ENCODE results near the gene PDIA4.

The PDIA4 gene

DNA sequence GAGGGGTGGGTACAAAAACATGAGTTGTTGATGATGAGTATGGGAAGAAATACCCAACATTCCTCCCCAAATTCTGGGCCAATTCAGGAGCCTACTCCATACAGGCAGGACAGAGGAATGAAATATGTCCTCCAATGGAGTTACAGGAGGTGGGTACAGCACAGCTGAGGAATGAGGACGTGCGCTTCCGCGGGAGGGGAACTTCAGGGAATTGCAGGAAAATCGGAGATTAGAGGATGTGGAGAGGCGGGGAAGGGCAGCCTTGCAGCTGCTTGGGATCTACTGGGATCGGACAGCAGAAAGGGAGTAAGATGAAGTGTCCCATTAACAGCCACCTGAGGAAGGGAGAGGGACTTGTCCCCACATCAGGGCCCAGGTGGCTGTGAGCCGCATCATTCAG is 50.2 kb downstream of the PDIA4 start:
- H3K36me3 ChIP-seq (ENCODE audit: insufficient read depth, low read length) = no peaks in the 10 kb centered on the region; the same call in 1 of the 2 replicates
- TF ChIP-seq EZH2 (IDR thresholded peaks at IDR 0.05; ENCODE audit: borderline replicate concordance, low read length) = no peak
- no peak for TF ChIP-seq CTCF (IDR thresholded peaks at IDR 0.05; ENCODE audit: low read length)
- H3K27ac ChIP-seq (ENCODE audit: low read depth, low read length, poor library complexity, severe bottlenecking) = no peak overlapping the region
- no peak overlapping the region for H2AFZ ChIP-seq (ENCODE audit: low read length)
- peaks cover 6% of the 10 kb centered on the region for H3K27me3 ChIP-seq (ENCODE audit: insufficient read depth, low read length)
- H3K9me3 ChIP-seq (ENCODE audit: low read length) = peaks cover 3% of the 10 kb centered on the region; the same call in 1 of the 2 replicates
- H3K79me2 ChIP-seq (ENCODE audit: insufficient read depth, low read length) = no peaks in the 10 kb centered on the region
- H3K4me2 ChIP-seq (ENCODE audit: low read length) = no peak overlapping the region
- H3K4me1 ChIP-seq (ENCODE audit: insufficient read depth, low read length, severe bottlenecking) = peaks cover 19% of the 10 kb centered on the region
- H3K4me3 ChIP-seq (ENCODE audit: low read depth, low read length, poor library complexity, severe bottlenecking) = no peak overlapping the region
- H3K9ac ChIP-seq (ENCODE audit: low read length) = no peak overlapping the region
- H3F3A ChIP-seq (ENCODE audit: insufficient read depth, low read length) = no peaks in the 10 kb centered on the region
- H4K20me1 ChIP-seq (ENCODE audit: insufficient read depth, low read length) = no peaks in the 10 kb centered on the region
- H3K9me2 ChIP-seq (ENCODE audit: low read depth, low read length) = no peaks in the 10 kb centered on the region

- Histone ChIP-seq H3K4me2 (ENCODE audit: low read length) (no peak overlapping the region), H3K36me3 (ENCODE audit: insufficient read depth, low read length) (no peaks in the 10 kb centered on the region), H3F3A (ENCODE audit: insufficient read depth, low read length) (no peaks in the 10 kb centered on the region), H2AFZ (ENCODE audit: low read length) (no peak overlapping the region), H3K9me3 (ENCODE audit: low read length) (no peaks in the 10 kb centered on the region), H3K4me1 (ENCODE audit: insufficient read depth, low read length, severe bottlenecking) (peaks cover 12% of the 10 kb centered on the region), H3K9me2 (ENCODE audit: low read depth, low read length) (no peaks in the 10 kb centered on the region), H3K9ac (ENCODE audit: low read length) (no peak overlapping the region), H4K20me1 (ENCODE audit: insufficient read depth, low read length) (no peaks in the 10 kb centered on the region), H3K4me3 (ENCODE audit: low read depth, low read length, poor library complexity, severe bottlenecking) (no peak overlapping the region), H3K27me3 (ENCODE audit: insufficient read depth, low read length) (no peaks in the 10 kb centered on the region; the same call in 1 of the 2 replicates), H3K27ac (ENCODE audit: low read depth, low read length, poor library complexity, severe bottlenecking) (no peak overlapping the region), H3K79me2 (ENCODE audit: insufficient read depth, low read length) (no peaks in the 10 kb centered on the region)
- TF ChIP-seq EZH2 (IDR thresholded peaks at IDR 0.05; ENCODE audit: borderline replicate concordance, low read length) (no peak), CTCF (IDR thresholded peaks at IDR 0.05; ENCODE audit: low read length) (no peak)
Observed at GRCh38 chr7:148975896-148976295, 52.4 kb downstream of the PDIA4 start.

GRCh38 chr7:148973256-148973655 is 55.0 kb downstream of the PDIA4 start:
- Histone ChIP-seq H3K79me2 (ENCODE audit: insufficient read depth, low read length) (no peaks in the 10 kb centered on the region), H3K27ac (ENCODE audit: low read depth, low read length, poor library complexity, severe bottlenecking) (no peak overlapping the region), H3K9ac (ENCODE audit: low read length) (no peak overlapping the region), H3K4me1 (ENCODE audit: insufficient read depth, low read length, severe bottlenecking) (peaks cover 6% of the 10 kb centered on the region), H3K9me2 (ENCODE audit: low read depth, low read length) (no peaks in the 10 kb centered on the region), H3F3A (ENCODE audit: insufficient read depth, low read length) (no peaks in the 10 kb centered on the region), H2AFZ (ENCODE audit: low read length) (no peak overlapping the region), H3K36me3 (ENCODE audit: insufficient read depth, low read length) (no peaks in the 10 kb centered on the region), H4K20me1 (ENCODE audit: insufficient read depth, low read length) (no peaks in the 10 kb centered on the region), H3K4me3 (ENCODE audit: low read depth, low read length, poor library complexity, severe bottlenecking) (no peak overlapping the region), H3K4me2 (ENCODE audit: low read length) (no peak overlapping the region), H3K27me3 (ENCODE audit: insufficient read depth, low read length) (no peaks in the 10 kb centered on the region), H3K9me3 (ENCODE audit: low read length) (no peaks in the 10 kb centered on the region)
- TF ChIP-seq CTCF (IDR thresholded peaks at IDR 0.05; ENCODE audit: low read length) (no peak), EZH2 (IDR thresholded peaks at IDR 0.05; ENCODE audit: borderline replicate concordance, low read length) (no peak)

Data from OCI-LY1 (cell line).